CD4-positive, alpha-beta T cell treated with Interleukin-4 for 4 hours (primary cell): ENCODE results near the gene LCP1.
A peak's percentile ranks its signal among the peaks of the same experiment; 100 is the strongest.

Experiments
- DNase-seq: peaks from one replicate; pipeline ENCODE4 v3.0.0-alpha.2; 2020

LCP1 gene

DNA sequence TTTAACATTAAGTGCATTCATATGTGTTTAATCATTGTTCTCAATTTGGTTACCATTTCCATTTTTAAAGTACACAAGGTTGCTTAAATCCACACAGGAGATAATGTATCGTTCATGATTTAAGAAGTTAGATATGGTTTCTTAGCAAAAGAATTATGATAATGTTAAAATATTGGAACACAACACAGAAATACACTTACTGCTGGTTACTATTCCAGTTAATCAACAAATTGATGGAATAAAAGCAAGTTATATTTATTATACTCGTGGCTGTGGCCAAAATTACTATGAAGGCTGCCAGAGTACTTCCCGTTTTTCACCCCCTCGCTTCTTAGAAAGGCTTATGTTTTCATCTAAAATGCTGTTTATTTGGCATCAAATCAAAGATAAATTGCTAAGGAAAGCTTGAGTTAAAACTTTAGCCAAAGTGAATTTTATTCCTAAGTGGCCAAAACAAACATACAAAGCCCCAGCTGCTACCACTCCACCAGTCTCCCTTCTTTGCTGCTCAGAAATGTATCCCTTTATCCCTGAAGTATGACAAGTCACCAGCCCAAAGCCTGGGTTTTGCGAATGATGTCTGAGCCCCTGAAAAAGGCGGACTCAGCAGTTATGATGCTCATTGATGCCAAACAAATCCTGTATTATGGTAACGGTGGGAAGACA lies 27.7 kb downstream of the LCP1 start:
- no peak for DNase-seq

DNA sequence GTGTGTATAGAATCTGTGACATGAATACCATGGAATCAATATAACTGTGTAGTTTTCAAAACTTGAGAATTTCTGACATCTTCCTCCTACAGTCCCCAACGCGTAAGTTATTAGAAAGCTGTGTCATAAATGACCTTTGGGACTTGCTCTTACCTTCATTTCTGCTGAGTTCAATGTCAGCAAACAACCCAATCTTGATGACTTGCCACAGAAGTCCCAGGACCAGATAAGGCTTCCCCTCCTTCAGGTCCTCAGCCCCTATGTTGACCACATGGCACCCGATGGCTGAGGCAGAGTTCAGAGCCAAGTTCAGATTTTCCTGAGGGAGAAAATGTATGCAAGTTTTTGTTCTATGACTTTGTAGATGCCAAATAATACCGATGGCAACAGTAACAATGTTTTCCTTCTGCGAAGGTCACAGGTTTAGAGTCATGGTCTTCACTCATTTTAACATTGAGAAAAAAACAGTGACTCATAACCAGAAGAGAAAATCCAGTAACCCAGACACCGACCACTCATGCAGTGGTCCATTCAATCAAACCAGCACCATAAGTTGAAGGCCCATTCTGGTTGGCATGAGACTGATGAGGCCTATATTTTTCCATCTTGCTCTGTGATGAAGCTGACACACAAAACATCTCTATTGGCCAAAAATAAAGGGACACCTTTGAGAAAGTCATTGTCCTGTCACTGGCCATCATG lies 29.2 kb downstream of the LCP1 start:
- DNase-seq = no peak

DNA sequence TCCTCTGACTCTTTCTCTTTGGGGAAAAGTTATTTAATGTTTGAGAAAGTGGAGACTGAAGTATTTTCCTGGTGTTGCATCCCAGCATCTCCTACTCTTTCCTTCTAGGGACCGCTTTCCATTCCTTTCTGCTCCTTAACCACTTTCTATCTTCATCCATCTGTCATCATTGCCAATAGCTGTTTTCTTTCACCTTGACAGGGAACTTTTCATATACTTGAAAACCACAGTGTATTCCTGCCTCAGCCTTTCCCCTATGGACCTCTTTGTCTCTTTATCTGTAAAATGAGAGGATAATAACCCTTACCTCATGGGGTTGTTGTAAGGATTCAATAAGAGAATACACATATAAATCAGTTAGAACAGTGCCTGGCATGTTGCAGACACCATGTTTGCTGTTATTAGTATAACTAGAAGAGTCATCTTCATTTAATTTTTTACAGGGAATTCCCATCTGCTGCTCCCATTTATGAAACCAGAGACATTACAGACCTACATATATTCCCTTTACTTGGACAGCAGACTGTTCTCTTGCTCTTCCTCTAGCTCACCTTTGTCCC lies 31.8 kb downstream of the LCP1 start:
- DNase-seq = no peak

DNA sequence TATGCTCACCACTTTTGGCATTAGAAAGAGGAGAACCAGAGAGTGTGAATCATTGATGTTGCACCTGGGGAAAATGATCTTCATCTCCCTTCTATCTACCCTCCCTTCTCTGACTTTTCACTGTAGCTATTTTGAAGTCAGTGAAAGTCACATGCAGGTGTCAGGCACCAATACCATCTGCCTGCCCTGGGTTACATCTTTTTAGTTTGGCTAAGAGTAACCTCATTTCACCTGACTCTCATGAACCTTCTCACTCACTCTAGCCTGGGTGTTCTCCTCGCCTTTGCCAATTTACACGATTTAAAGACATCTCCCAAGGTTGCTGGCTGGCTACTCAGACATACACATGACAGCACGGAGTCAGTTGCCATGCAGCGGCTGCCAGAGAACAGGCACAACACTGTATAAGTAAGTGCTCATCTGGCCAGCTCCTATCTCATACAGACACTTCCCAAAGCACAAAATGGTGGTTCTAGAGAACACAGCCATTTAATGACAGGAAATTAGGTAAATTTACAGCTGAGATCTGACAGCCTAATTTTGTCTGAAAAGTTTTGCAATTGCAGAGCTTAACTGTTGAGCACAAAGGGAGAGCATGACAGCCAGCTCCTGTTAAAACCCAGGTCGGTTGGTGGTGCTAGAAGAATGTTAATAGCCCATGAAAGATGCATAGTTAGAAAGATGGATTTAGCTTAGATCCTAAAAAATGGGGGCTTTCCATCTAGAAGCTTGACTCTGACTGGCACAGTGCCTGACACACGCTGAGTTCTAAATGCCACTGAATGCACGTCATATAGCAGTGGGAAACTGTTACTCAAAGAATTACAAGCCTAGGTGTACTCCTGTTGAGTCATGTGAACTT lies 32.5 kb downstream of the LCP1 start:
- no peak for DNase-seq

DNA sequence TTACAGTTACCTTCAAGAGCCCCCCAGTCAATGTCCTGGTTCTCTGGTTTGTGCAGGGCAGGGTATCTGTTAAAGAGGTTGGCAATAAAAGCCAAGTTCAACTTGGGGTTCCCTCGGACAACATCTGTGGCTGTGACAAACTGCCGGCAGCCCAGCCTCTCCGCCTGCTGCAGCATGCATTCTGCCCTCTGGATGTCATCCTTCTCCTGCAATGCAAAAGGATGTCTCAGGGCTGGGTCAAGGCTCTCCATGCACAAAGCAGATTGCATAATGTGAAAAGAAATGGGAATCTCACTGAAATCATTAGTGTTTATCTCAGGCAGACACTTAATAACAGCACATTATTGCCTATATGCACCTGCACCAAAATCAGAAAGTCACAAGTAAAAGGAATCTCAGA lies 35.1 kb downstream of the LCP1 start:
- DNase-seq = no peak

DNA sequence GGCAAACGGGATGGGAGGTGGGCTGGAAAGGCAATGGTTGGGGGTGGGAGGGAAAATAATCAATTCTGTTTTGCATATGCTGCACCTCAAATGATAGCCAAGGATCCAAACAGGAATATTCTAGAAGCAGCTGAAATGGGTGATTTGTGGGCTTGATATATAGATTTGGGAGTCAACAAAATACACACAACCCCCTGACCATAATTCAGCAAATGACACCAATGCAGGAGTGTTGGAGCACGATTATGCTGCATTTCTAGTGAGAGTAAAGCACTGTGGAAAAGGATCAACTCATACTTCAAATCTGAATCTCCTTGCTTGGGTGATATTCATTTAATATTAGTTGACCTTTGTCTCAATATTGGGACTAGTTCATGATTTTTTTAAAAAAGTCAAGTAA lies 36.0 kb downstream of the LCP1 start:
- no peak for DNase-seq

DNA sequence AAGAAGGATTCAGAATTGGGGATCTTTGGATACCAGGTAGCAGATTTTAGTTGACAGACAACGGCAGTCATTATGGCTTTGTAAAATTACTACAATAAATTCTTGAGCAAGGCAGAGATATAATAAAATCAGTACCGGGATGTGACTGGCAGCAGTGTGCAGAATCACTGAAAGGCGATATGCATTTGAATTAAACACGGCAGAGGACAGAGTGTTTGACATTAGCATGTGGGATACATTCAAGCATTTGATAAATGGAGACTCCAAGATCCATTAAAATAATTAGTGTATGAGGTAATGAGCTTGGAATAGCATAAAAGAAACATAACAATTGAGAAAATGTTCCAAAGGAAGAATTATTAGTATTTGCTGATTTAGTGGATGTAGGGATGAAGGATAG lies 36.8 kb downstream of the LCP1 start:
- no peak for DNase-seq

DNA sequence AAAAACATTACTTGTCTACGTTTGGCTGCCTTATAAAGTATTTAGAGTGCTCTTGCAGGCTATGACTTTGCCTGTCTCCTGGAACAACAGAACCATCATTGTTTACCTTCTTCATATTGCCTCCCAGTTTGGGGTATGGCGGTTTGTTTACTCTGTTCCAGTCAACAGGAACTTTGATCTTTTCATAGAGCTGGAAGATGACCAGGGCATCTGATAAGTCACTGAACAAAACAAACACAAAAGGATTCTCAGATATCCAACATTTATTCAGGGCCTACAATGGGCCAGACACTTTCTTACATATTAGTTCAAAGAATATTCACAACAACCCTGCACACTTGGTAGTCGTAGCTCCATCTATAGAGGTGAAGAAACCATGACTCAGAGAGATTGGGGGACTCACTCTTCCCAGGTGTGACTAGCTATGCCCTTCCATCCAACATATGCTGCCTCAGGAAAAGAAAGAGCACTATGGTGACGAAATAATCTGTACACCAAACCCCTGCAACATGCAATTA lies 38.7 kb downstream of the LCP1 start:
- no peak for DNase-seq

DNA sequence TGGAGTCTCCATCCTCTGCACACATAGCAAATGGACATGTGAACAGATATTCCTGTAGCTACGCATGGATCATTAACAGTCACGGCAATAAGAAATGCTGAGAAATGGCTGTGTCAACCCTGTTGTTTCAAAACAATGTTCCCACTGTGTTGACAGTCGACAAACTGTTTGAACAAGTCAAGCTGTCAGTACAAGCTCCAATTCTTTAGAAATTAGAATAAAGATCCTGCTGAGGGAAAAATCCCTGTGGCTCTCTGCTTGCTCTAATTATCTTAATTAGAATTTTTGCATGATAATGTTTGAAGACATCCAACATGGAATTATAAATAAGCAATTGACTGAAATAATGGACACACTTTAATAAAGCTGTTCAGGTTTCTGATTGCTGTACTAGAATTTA lies 39.2 kb downstream of the LCP1 start:
- DNase-seq = no peak

DNA sequence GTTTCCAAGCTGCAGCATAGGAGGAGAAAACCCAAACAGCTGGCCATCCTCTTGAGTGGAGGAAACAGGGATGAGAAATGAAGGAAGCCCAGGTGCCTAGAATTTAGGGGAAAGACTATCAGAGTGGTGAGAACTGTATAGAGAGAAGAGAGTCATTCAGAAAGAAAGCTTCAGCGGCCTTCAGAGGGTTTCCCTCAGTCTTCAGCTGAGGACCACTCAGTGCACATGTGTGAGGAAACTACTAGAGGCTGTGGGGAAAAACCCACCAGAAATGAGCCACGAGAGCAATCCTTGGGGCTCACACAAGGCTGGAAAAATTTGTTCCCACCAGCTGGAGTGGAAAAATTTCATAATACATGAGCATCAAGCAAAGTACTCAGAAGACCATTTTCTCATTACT lies 41.9 kb downstream of the LCP1 start:
- no peak for DNase-seq

DNA sequence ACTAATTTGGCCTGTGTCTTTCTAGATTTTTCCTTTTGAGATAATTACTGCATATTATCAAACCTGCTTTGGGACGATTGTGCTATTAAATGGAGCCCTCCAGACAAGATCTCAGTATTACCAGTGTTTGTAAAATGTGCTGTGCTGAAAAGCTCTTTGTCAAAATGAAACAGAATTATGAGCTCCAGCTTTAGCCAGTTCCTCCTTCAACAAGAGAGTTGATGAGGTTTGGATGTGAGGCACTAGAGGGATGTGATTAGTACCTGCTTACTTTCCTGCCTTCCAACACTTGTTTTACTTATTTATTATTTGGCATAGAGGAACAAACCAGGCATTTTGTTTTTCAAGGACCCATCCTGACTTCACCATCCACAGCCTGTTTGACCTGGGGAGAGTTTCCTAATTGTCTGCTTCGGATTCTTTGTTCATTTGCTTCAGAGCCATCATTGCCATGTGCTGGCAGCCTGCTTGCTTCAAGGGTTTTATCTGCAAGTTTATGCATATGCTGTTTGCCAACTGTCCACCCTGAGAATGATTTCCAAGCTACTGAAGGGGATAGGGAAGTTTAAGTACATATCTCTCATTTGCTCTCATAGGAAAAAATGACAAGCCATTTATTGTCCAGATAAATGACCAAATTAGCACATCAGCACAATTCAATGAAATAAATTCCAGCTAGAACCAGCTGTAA lies 44.2 kb downstream of the LCP1 start:
- no peak for DNase-seq

DNA sequence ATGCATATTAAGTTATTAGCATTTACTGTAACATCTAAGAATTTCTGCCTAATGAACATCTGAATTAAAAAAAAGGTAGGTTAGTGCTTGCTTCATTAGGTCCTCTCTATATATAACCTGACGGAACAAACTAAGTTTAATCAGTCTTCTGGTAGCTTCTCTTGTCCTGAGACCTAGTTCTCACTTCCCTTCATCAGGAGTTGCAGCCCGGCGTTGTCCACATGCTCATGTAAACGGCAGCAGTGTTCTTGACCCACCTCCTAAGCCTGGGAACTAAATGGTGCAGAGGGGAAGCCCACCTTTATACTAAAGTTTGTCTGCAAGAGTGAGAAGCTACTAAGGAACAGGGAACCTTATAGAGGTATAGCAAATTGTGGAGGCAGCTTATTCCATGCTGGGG lies 45.3 kb downstream of the LCP1 start:
- no peak for DNase-seq

DNA sequence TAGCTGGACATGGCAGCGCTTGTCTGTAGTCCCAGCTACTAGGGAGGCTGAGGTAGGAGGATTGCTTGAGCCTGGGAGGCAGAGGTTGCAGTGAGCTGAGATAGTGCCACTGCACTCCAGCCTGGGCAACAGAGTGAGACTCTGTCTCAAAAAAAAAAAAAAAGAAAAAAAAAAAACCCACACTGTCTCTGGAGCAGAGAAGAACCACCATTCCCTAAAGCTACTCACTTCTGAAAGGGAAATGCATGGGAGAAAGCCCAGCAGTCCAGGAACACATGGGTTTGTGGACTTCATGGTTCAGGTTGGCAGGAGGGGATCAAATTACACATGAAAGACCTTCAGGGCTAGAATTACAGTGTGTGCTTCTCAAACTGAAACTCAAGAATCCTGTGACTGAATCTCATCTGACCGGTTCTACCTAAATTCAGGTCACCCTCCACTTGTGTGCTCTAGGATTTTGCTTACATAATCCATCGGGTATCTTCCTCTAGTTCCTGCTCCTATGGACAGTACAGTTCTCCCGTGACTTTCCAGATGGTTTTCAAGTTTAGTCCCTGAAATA lies 46.9 kb downstream of the LCP1 start:
- DNase-seq = no peak

DNA sequence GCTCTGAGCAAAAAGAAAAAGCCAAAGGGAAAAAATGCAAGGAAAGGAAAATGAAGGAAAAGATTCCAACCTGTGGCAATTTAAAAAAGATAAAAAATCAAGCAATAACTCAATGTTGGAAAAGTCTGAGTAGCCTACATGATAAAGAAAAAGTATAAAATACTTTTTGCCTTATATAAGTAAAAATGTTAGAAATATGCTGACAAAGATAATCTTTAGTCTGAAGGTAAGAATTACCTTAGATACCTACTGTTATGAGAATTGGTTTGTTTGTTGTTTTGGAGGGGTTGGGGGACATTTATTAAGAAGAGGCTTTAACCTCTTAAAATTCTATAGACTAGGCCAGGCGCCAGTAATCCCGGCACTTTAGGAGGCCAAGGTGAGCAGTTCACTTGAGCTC lies 47.5 kb downstream of the LCP1 start:
- no peak for DNase-seq

DNA sequence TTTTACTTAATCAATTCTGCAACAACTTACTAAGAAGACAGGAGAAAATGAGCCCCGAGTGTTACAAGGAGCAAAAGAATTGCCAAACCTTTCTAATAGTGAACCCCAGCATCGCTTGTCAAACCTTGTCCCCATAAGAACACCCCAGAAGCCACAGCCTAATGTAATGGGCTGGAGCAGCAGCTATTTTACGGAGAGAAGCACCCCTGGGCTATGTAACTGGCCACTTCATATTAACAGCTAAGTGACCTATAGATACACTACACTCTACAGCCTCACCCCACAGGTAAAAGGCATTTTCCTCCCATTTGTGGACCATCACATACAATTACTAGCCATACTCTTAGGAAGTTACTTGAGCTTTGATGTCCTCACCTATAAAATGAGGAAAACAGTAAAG lies 49.9 kb downstream of the LCP1 start:
- no peak for DNase-seq

DNA sequence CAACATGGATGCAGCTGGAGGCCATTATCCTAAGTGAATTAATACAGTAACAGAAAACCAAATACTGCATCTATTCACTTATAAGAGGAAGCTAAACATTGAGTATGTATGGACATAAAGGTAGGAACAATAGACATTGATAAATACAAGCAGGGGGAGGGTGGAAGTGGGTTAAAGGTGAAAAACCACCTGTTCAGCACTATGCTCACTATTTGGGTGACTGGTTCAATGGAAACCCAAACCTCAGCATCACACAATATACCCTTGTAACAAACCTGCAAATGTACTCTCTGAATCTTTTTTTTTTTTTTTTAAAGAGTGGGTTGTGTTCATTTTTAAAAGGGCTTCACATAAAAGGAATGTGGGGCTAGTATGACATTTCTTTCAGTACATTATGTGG lies 50.3 kb downstream of the LCP1 start:
- DNase-seq = no peak

DNA sequence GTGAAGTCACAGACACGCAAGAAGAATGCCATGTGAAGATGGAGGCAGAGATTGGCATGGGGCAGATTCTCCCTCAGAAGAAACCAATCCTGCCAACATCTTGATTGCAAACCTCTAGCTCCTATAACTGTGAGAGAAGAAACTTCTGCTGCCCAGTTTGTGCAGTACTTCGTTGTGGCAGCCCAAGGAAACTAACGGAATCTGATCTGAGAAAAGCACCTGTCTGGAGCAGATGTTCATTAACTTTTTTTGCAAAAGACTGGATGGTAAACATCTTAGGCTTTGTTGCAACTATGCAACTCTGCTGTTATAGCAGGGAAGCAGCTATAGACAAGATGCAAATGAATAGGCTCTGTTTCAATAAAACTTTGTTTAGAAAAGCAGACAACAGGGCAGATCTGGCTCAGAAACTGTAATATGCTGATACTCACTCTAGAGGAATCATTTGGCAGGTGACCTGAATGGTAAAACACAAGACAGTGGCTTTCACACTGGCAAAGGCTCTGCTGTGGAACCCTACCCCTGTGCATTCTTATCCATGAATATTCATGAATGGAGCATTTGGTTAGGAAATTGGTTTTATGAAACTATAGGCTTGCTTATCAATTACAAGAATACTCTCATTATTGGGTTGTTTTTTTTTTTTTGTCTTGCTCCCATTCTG lies 51.9 kb downstream of the LCP1 start:
- no peak for DNase-seq

DNA sequence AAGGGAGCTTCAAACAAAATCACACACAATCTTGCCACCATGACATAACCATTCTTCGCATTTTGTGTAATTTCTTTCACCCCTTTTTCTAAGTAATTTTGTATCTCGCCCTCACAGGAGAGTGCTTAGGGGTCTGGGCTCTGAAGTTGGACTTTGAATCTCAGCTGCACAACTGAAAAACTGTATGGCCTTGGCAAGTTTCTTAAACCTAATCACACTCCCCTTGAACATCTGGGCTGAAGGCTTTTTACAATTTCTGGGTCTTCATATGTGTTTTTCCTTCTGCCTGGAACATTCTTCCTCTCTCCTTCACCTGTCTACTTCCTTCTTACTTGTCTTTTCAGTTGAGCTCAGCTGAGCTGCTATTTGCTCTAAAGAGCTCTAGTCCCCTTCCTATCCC lies 52.9 kb downstream of the LCP1 start:
- DNase-seq = no peak

DNA sequence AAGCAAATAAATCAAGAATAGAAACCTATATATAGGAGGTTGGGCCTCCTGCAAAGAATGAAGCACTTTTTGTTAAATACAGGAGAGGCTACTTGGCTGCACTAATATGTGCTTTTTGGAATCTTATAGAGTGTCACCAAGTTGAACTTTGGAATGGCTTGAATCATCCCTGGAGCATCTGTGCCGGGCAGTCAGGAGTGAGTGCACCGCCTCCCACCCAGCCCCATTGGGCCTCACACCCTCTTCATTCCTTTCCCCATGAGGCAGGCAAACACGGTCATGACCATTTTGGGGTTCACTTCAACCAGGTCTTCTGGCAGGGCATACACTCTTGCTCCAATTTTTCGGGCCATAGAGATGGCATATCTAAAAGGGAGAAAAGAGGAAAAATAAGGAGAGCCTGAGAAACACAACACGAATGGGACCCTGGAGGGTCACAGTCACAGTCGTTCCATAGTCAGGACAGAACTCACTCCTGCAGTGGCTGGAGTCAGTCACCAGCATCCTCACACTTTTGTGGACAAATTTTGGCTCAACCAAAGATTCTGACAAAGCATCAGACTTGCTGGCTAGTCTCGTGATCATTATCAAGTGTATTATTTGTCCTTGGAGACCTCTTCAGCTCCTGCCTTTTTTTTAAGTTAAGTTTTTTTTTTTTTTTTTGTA lies 54.5 kb downstream of the LCP1 start:
- no peak for DNase-seq

DNA sequence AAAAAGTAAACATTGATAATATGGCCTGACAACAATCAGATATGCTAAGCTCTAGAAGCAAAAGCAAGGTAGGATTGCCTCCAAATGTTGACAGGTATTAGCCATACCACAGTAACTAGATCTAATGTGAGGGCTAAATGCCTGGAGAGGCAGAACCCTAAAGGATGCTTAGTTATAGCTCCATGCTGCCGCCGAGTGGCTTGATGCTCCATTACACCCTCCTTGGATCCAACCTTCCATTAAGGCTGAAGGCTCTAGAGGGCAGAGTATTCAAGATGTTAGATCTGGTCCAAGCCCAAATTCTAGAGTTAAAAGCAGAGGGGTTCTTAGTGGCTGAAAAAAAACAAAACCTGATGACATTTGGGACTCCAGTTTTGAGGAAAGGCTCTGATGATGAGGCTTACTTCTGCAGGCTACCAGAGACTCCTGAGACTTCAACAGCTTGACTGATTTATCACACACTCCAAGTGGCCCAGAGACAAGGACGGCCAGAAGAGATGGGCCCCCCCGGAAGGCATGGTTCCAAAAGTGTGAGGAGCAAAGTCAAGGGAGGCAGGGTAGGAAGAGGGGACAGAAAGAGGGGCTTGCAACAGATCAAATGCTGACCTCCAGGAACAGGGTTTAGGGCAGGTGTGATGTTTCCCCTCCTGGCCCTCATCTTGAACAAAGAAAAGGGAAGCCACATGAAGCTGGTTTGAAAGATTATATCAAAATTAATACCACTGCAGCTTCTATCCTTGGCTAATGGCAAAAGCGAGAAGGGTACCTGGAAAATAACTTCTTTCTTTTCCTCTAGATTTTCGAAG lies 55.2 kb downstream of the LCP1 start:
- DNase-seq = peak; percentile 67

DNA sequence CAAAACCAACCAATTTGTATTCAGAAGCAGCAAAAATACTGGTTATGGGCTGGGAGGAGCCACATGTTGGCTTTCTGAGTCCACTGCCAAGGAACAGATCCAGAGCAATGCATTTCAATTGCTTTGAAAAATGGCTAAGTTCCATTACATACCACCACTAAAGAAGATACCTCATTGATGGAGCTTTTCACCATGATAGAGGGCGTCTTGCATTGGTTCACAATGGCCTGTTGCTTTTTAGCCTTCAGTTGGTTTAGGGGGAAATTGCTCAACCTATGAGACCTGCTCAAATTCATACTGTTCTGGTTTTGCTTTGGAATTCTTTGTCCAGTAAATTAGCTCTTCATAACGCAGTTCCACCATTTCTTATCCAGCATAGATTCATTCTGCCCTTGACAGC lies 55.9 kb downstream of the LCP1 start:
- DNase-seq = no peak
